ENCODE results near the gene ADCY1.
"Not testable (repeated sequence)": the region's sequence is repeated elsewhere in the genome, so short reads cannot be mapped to it uniquely, and the experiment has no call there.

The ADCY1 gene

DNA sequence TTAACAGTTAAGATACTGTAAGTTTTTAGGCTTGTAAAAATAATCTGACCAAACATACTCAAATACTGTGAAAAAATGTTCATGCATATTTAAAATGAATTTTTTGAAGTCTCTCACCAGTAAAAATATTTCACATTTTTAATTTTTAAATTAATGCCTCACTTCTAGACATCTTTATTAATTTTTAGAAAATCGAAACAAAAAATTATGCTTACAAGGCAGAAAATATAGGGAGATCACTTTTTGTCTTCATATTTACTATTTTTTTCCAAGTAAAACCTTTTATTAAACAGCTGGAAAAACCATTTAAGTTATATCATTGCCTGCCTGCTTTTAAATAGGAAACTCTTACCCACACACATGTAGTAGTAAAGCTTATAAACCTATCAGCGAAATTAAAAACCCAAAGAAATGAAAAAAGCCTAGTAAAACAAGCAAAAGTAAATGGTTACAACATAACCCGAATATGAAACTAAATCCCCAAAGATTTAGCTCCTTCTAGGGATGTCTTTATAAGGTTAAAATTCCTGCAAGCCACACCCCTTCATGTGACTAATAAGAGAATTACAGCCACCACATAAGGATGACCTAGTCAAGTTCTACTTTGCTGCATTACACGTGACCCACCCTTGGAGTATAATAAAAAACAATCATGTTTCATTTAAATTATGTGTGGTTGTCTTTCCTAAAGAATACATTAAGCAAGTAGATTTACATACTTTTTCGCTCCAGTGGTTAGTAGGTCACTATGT is 157.7 kb downstream of the ADCY1 start:
- not testable (repeated sequence) for DNase-seq (ENCODE audit: low read depth in 1 of 2, low spot score in 1 of 2)

DNA sequence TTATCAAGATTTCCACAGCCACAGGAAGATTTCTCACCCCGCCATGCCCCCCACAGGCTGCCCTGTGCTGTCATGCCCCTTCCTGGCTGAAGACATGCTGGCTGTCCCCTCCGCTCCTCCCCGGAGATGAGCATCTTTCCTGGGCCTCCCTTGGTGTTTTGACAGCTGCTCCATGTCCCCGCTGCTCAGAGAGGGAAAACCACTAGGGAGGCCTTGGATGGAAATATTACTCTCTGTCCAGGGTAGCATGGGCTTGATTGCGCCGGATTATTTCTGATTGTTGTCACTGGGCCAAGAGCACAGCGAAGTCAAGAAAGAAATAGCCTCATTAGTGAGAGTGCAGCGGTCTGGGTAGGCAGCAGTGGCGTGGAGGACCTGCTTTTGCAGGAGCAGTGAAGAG is 164.8 kb downstream of the ADCY1 start:
- DNase-seq (ENCODE audit: low read depth in 1 of 2, low spot score in 1 of 2) = not testable (repeated sequence)

- DNase-seq (ENCODE audit: low read depth in 1 of 2, low spot score in 1 of 2) = not testable (repeated sequence)
Observed at GRCh38 chr7:45740573-45740972, 166.4 kb downstream of the ADCY1 start.

GRCh38 chr7:45748976-45749375 is 174.8 kb downstream of the ADCY1 start:
- not testable (repeated sequence) for DNase-seq (ENCODE audit: low read depth in 1 of 2, low spot score in 1 of 2)

DNA sequence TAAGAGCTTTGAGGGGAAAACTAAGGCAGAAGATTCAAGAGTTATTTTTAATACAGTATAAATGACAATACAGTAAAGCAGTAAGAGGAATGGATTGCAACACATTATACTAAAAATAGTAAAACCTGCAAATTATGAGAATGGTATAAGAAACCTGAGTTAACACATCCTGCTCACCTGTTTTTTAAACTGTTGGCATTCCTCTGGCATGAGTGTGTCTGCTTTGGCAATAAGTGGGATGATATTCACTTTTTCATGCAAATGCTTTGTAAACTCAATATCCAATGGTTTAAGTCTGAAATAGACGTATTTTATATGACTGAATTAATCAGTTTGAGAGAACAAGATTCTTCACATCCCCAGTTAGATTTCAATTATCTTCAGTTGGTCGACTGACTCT is 177.2 kb downstream of the ADCY1 start:
- DNase-seq (ENCODE audit: low read depth in 1 of 2, low spot score in 1 of 2) = not testable (repeated sequence)

- not testable (repeated sequence) for DNase-seq (ENCODE audit: low read depth in 1 of 2, low spot score in 1 of 2)
Observed at GRCh38 chr7:45756333-45756732, 182.2 kb downstream of the ADCY1 start.

GRCh38 chr7:45756757-45757156 is 182.6 kb downstream of the ADCY1 start:
- DNase-seq (ENCODE audit: low read depth in 1 of 2, low spot score in 1 of 2) = not testable (repeated sequence)

DNA sequence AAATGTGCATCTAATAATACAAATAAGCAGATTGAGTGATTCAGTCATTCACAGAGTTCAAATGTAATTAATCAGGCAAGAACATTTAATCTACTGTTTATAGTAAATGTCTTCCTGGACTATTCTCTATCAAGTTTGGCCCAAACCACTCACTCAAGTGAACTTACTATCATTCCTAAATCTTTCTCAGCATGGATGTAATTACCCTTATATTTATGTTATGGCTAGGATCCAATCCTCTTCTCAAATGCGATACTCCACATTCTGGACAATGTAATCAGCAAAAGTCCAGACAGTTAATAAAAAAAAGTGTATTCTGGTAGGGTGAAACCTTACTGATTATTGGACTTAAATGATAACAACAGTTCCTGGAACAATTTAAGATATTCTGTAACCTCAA is 185.3 kb downstream of the ADCY1 start:
- DNase-seq (ENCODE audit: low read depth in 1 of 2, low spot score in 1 of 2) = not testable (repeated sequence)

DNA sequence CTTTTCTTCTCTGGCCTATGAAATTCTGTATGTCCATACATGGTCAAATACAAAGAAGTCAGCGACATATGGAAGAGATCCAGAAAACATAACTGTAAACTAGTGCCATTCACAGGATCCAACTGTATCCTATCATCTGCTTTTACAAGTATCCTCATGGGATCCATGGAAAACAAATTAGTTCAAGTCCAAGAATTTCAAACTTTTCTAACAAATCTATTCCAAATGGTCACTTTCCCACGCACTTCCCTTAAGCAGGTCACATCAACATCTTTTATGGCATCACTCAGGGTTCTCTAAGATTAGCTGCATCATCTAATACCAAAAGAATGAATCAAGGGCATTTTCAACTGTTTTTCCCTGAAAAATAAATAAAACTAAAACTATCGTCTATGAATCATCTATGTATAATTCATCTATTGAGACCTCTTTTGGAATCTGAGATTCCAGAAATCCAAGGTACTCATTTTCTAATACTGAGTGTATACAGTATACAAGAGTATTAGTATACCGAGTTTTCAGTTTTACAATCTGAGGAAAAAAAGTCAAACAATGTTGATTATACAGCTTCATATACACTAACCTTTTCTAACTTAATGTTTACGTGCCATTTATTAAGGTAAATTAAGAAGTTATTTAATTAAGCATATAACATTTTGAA is 187.5 kb downstream of the ADCY1 start:
- not testable (repeated sequence) for DNase-seq (ENCODE audit: low read depth in 1 of 2, low spot score in 1 of 2)

- not testable (repeated sequence) for DNase-seq (ENCODE audit: low read depth in 1 of 2, low spot score in 1 of 2)
Observed at GRCh38 chr7:45762225-45762994, 188.2 kb downstream of the ADCY1 start.

- DNase-seq (ENCODE audit: low read depth in 1 of 2, low spot score in 1 of 2) = peak; percentile 92 to 97
Observed at GRCh38 chr7:45768516-45769394, 194.6 kb downstream of the ADCY1 start.

GRCh38 chr7:45769626-45770025 is 195.5 kb downstream of the ADCY1 start:
- DNase-seq (ENCODE audit: low read depth in 1 of 2, low spot score in 1 of 2) = not testable (repeated sequence)
